ENCODE data around the gene ZNF182. TPM values are rescaled to one million over a fixed set of nuclear protein-coding genes. Genes with fewer than 3 reads are reported as not detected.
"Not testable (repeated sequence)": the region's sequence is repeated elsewhere in the genome, so short reads cannot be mapped to it uniquely, and the experiment has no call there.

The ZNF182 gene
- total RNA-seq, 4 donors from 2014 or later, result 2.2 to 4.1 (median 4.1) TPM

- 85 to 88% methylated on average over 5 to 13 of the region's 13 CpGs for WGBS, 2 donors
- TF ChIP-seq POLR2A (IDR thresholded peaks at IDR 0.05) (no peak), CTCF (IDR thresholded peaks at IDR 0.05) (no peak)
- no peak overlapping the region for H3K4me3 ChIP-seq (ENCODE audit: low read depth, poor library complexity, severe bottlenecking)
- intact Hi-C loops (cut with DNase I; ENCODE audit: low total_unique reads), result no loop called here
- no peak for DNase-seq (ENCODE audit: low spot score in 2 of 2)
Measured at GRCh38 chrX:47956016-47956415, 47.8 kb downstream of the ZNF182 start.

- WGBS, 2 donors, result 86 to 87% methylated on average over 3 to 7 of the region's 7 CpGs
- DNase-seq (ENCODE audit: low spot score in 2 of 2); H3K4me3 ChIP-seq (ENCODE audit: low read depth, poor library complexity, severe bottlenecking); intact Hi-C loops (cut with DNase I; ENCODE audit: low total_unique reads): not testable (repeated sequence)
Measured at GRCh38 chrX:47955295-47955694, 48.5 kb downstream of the ZNF182 start.

GRCh38 chrX:47941423-47941822 lies 62.4 kb downstream of the ZNF182 start:
- no peak overlapping the region for H3K4me3 ChIP-seq (ENCODE audit: low read depth, poor library complexity, severe bottlenecking)
- no peak for DNase-seq (ENCODE audit: low spot score in 2 of 2)
- WGBS, 2 donors, result 49 to 86% methylated on average over 4 of the region's 4 CpGs
- TF ChIP-seq POLR2A (IDR thresholded peaks at IDR 0.05) (no peak), CTCF (IDR thresholded peaks at IDR 0.05) (no peak)
- intact Hi-C loops (cut with DNase I; ENCODE audit: low total_unique reads), result no loop called here

GRCh38 chrX:47940448-47940847 lies 63.3 kb downstream of the ZNF182 start:
- intact Hi-C loops (cut with DNase I; ENCODE audit: low total_unique reads), result no loop called here
- no peak for DNase-seq (ENCODE audit: low spot score in 2 of 2)
- WGBS, 2 donors, result 90 to 95% methylated on average over 4 of the region's 4 CpGs
- H3K4me3 ChIP-seq (ENCODE audit: low read depth, poor library complexity, severe bottlenecking), result no peak overlapping the region
- no peak for TF ChIP-seq POLR2A (IDR thresholded peaks at IDR 0.05)
- no peak for TF ChIP-seq CTCF (IDR thresholded peaks at IDR 0.05)

- intact Hi-C loops (cut with DNase I; ENCODE audit: low total_unique reads), result no loop called here
- WGBS, 2 donors, result 56 to 69% methylated on average over 3 of the region's 3 CpGs
- TF ChIP-seq CTCF (IDR thresholded peaks at IDR 0.05), result no peak
- TF ChIP-seq POLR2A (IDR thresholded peaks at IDR 0.05), result no peak
- no peak overlapping the region for H3K4me3 ChIP-seq (ENCODE audit: low read depth, poor library complexity, severe bottlenecking)
- DNase-seq (ENCODE audit: low spot score in 2 of 2), result no peak
Measured at GRCh38 chrX:47936940-47937317, 66.9 kb downstream of the ZNF182 start.

- TF ChIP-seq CTCF (IDR thresholded peaks at IDR 0.05) (no peak), POLR2A (IDR thresholded peaks at IDR 0.05) (no peak)
- intact Hi-C loops (cut with DNase I; ENCODE audit: low total_unique reads), result no loop called here
- WGBS, 2 donors, result 23 to 66% methylated on average over 13 to 15 of the region's 15 CpGs
- no peak for DNase-seq (ENCODE audit: low spot score in 2 of 2)
- H3K4me3 ChIP-seq (ENCODE audit: low read depth, poor library complexity, severe bottlenecking), result no peak overlapping the region
Measured at GRCh38 chrX:47936224-47936939, 67.4 kb downstream of the ZNF182 start.
